Stimulated activated CD8-positive, alpha-beta memory T cell treated with anti-CD3 and anti-CD28 coated beads, Interleukin-15, amount 100 ng/mL, for 1 hour (primary cell): ENCODE data around the gene NDUFAF3.
A peak's percentile ranks its signal among the peaks of the same experiment; 100 is the strongest.
"Not testable (repeated sequence)": the region's sequence is repeated elsewhere in the genome, so short reads cannot be mapped to it uniquely, and the experiment has no call there.

Source experiments
- DNase-seq: peaks from one replicate; pipeline ENCODE4 v3.0.0-alpha.2; 2020; ENCODE audit warnings: low read depth

NDUFAF3 gene

GRCh38 chr3:48999085-48999858 lies 22.6 kb upstream of the NDUFAF3 start:
- no peak for DNase-seq

GRCh38 chr3:49001155-49001554 lies 20.8 kb upstream of the NDUFAF3 start:
- no peak for DNase-seq

GRCh38 chr3:49004352-49005302 lies 17.3 kb upstream of the NDUFAF3 start:
- DNase-seq: no peak

- DNase-seq: no peak
These were observed 16.6 kb upstream of the NDUFAF3 start for GRCh38 chr3:49005303-49005680.

- no peak for DNase-seq
These were observed 15.9 kb upstream of the NDUFAF3 start for GRCh38 chr3:49005998-49006397.

GRCh38 chr3:49006408-49007067 lies 15.4 kb upstream of the NDUFAF3 start:
- no peak for DNase-seq

GRCh38 chr3:49007068-49007770 lies 14.7 kb upstream of the NDUFAF3 start, which contains the start of gene WDR6:
WDR6 (plus strand) TSS chr3:49007391; CDS start chr3:49007432, 41 bp downstream.
- peak; percentile 87 for DNase-seq

- DNase-seq: peak; percentile 70
These were observed 14.0 kb upstream of the NDUFAF3 start for GRCh38 chr3:49007771-49008528.

GRCh38 chr3:49008627-49009026 lies 13.3 kb upstream of the NDUFAF3 start:
- DNase-seq: not testable (repeated sequence)

- DNase-seq: no peak
These were observed 12.5 kb upstream of the NDUFAF3 start for GRCh38 chr3:49009396-49009795.

GRCh38 chr3:49012441-49013017 lies 9.4 kb upstream of the NDUFAF3 start:
- no peak for DNase-seq

- DNase-seq: no peak
These were observed 8.7 kb upstream of the NDUFAF3 start for GRCh38 chr3:49013113-49013737.

- no peak for DNase-seq
These were observed 7.9 kb upstream of the NDUFAF3 start for GRCh38 chr3:49013738-49014660.

GRCh38 chr3:49015072-49015471 lies 6.8 kb upstream of the NDUFAF3 start:
- no peak for DNase-seq

- no peak for DNase-seq
These were observed 6.2 kb upstream of the NDUFAF3 start for GRCh38 chr3:49015765-49016164.

- no peak for DNase-seq
These were observed 5.3 kb upstream of the NDUFAF3 start for GRCh38 chr3:49016414-49017228.

GRCh38 chr3:49017229-49017970 lies 4.5 kb upstream of the NDUFAF3 start:
- DNase-seq: no peak
